Esophagus (tissue), 2 donors: ENCODE data around the gene ZNRF1. TPM values are rescaled to one million over a fixed set of nuclear protein-coding genes. Genes with fewer than 3 reads are reported as not detected.

Experiments used
- H3K27ac ChIP-seq, 2 donors: one replicate each; pipeline ENCODE4 v1.5.1; 2013; ENCODE audit warnings: low read depth in 2 of 2, mild to moderate bottlenecking in 2 of 2, inconsistent platforms in 1 of 2, low read length in 1 of 2, moderate library complexity in 1 of 2
- H3K27me3 ChIP-seq, 2 donors: one replicate each; pipeline ENCODE4 v1.6.1; 2013; ENCODE audit warnings: low read length in 2 of 2, control low read depth in 1 of 2, mild to moderate bottlenecking in 1 of 2; ENCODE audit not compliant: insufficient read depth in 2 of 2, control insufficient read depth in 1 of 2
- H3K36me3 ChIP-seq, 2 donors: one replicate each; pipeline ENCODE4 v1.6.1; 2013; ENCODE audit warnings: low read length in 1 of 2; ENCODE audit not compliant: control insufficient read depth in 2 of 2, insufficient read depth in 2 of 2
- H3K4me1 ChIP-seq, 2 donors: one replicate each; pipeline ENCODE4 v1.6.1; 2013; ENCODE audit warnings: low read length in 1 of 2; ENCODE audit not compliant: control insufficient read depth in 2 of 2, insufficient read depth in 2 of 2
- H3K4me3 ChIP-seq, 2 donors: one replicate each; pipeline ENCODE4 v1.5.1; 2013; ENCODE audit warnings: low read length in 2 of 2, mild to moderate bottlenecking in 2 of 2, low read depth in 1 of 2, moderate library complexity in 1 of 2
- H3K9me3 ChIP-seq, 2 donors: one replicate each; pipeline ENCODE4 v1.6.1; 2013; ENCODE audit warnings: mild to moderate bottlenecking in 2 of 2, low read depth in 1 of 2, low read length in 1 of 2, moderate library complexity in 1 of 2; ENCODE audit not compliant: control insufficient read depth in 2 of 2, insufficient read depth in 1 of 2
- WGBS, 2 donors: extraction: QIAGEN DNeasy Blood & Tissue Kit; methylation state at CpG; one replicate each; pipeline ENCODE4 v1.1.7; 2013; 5-methylcytosine and 5-hydroxymethylcytosine counted together
- polyA plus RNA-seq, 2 donors: library from polyadenylated mRNA; stranded (reverse); fragments of 200-250 nt; gene quantifications; one replicate each; pipeline ENCODE4 v1.2.3, GENCODE V29; 2013
- donor health status: healthy with polysubstance abuse.
- donor health status: Bipolar disorder and iron deficiency.

Gene ZNRF1
- polyA plus RNA-seq, 2 donors: 36.2 to 39.5 TPM

DNA sequence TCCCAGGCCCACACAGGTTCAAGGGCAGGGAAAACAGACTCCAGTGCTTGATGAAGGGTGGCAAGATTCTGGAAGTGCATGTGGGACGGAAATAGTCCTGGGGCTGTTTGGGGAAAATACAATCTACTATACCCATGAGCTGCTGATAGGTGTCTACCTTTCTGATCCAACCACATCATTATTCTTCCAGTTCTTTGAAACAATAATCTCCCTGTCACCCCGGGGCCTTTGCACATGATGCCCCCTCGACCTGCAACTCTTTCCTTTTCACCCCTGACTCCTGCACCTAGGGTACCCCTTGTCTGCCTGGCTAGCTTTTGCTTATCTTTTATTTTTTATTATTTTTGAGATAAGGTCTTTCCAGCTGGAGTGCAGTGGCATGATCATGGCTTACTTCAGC is 72.8 kb downstream of the ZNRF1 start:
- Histone ChIP-seq H3K4me3 (no peak overlapping the region), H3K36me3 (no peaks in the 10 kb centered on the region), H3K27me3 (no peaks in the 10 kb centered on the region), H3K27ac (no peak overlapping the region), H3K9me3 (no peaks in the 10 kb centered on the region), H3K4me1 (peaks cover 0 to 16% of the 10 kb centered on the region in 2 donors)
- 91 to 93% methylated on average over 3 of the region's 3 CpGs for WGBS, 2 donors

DNA sequence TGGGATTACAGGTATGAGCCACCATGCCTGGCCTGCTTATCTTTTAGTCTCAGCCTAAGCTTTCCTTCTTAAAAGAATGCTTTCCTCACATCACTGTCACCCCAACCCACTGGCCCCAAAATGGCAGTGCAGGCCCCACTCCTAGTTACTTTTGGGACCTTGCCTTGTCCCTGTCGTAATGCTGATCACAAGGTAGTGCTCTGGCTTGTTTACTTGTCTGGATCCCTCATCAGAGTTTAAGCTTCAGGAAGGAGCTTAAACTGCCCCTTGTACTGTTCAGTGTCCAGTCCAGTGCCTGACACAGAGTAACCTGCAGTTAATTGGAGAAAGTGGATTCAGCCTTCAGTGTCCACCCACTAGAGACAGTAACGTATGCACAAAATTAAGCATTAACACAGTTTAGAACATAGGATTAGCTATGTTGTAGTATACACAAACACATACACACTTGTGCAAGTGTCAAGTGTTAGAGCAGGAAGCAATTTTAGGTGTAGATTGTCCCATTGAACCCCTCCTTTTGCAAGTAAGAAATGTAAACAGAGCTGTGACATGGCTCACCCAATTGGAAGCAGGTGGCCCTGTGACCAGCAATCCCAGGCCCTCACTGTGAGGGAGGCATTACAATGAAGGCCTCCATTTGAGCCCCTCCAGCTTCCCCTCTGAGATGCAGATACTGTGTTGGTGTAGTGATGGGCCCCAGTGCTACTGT is 73.6 kb downstream of the ZNRF1 start:
- no peaks in the 10 kb centered on the region for H3K36me3 ChIP-seq
- peaks cover 0 to 13% of the 10 kb centered on the region in 2 donors for H3K4me1 ChIP-seq
- H3K27ac ChIP-seq: no peak overlapping the region
- no peaks in the 10 kb centered on the region for H3K27me3 ChIP-seq
- H3K4me3 ChIP-seq: no peak overlapping the region
- WGBS, 2 donors: 89% methylated on average over 2 of the region's 2 CpGs
- H3K9me3 ChIP-seq: no peaks in the 10 kb centered on the region

DNA sequence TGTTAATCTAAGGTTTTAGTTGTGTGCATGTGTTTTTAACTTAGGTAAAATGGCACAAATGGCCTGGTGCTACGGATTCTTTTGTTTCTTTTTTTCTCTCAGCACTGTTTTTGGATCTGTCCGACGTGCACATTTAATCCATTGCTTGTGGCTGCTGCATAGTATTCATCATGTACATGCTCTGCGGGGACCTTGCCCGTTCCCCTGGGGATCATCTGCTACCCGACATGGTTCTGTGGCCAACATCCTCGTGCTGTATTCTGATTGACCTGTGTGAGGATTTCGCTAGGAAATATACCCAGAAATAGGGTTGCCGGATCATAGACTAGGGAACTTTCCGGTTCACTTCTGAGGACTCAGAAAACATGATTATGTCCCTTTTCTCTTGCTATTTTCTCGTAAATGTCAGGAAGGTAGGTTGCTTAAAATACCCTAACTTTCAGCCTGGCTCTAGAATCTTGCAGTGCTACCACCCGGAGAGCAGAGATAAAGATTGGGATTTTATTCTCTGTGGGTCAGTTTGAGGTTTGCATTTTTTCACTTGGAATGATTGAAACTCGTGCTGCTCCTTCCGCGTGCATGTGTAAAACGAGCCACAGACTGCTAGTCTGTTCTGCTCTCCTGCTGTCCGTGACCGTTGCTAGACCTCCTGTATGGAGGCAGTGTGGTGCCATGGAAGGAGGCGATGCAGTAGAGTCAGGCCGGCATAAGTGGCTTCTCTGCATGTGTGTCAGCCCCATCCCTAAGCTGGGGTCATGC is 74.9 kb downstream of the ZNRF1 start:
- 84 to 85% methylated on average over 20 of the region's 20 CpGs for WGBS, 2 donors
- Histone ChIP-seq H3K27me3 (no peaks in the 10 kb centered on the region), H3K4me3 (no peak overlapping the region), H3K4me1 (peaks cover 0 to 13% of the 10 kb centered on the region in 2 donors), H3K36me3 (peaks cover 0 to 2% of the 10 kb centered on the region in 2 donors), H3K9me3 (no peaks in the 10 kb centered on the region), H3K27ac (peak overlapping the region in 1 of 2 donors; percentile 17)

DNA sequence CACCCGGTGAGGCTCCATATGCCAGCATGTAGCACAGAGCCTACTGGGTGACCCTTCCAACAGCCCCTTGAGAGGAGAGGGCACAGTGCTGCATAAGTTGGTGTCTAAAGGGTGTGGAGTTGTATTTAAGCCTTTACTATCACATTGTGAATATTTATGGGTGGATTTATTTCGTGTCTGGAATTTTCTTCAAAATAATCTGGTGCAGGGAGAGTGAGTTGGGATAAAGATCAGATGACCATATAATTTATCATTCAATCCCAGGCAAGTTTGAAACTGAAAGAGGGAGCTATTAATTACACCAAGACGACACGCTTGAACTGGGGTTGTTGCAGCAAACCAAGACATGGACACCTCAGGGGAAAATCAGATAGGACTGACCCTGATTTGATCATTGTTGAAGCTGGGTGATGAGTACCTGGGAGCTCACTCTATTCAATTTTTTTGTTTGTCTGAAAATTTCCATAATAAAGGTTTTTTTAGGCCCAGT is 75.5 kb downstream of the ZNRF1 start:
- Histone ChIP-seq H3K27me3 (no peaks in the 10 kb centered on the region), H3K36me3 (peaks cover 0 to 2% of the 10 kb centered on the region in 2 donors), H3K9me3 (no peaks in the 10 kb centered on the region), H3K27ac (peak overlapping the region in 1 of 2 donors; percentile 17), H3K4me3 (no peak overlapping the region), H3K4me1 (peaks cover 0 to 13% of the 10 kb centered on the region in 2 donors)
- WGBS, 2 donors: 72 to 81% methylated on average over 4 of the region's 4 CpGs

DNA sequence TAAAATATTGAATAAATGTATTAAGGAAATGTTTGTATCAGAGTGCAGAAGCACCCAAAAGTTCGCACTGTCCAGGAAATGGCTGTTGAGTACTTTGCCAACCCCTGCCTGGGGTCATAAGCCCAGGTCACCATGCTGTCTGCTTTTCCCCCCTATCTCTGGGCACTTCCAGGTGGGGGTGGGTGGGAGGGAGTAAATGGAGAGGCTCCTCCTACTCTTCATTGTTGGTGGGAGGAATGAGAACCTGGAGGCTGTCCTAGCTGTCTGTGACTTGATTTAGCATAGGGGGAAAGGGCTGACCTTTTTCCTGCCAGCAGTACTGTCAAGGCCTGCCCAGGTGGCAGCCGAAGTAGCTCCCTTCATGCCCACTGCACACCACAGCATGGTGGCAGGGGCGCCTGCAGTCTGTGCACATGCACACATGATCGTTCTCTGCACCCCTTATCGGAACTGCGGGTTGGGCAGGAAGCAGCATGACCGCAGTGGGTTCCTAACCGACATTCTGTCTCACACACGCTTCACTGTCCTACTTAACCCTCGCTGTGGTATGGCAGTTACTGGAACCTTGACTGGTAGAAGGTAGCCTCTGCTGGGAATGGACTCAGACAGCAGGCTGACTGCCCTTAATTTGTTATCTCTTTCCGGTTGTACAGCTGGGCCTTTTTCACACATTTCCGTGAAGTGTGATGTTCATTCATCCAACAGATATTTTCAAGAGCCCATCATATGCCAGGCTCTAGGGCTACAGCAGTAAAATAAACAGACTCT is 76.3 kb downstream of the ZNRF1 start:
- WGBS, 2 donors: 68 to 71% methylated on average over 12 of the region's 12 CpGs
- H3K4me1 ChIP-seq: peaks cover 0 to 12% of the 10 kb centered on the region in 2 donors

DNA sequence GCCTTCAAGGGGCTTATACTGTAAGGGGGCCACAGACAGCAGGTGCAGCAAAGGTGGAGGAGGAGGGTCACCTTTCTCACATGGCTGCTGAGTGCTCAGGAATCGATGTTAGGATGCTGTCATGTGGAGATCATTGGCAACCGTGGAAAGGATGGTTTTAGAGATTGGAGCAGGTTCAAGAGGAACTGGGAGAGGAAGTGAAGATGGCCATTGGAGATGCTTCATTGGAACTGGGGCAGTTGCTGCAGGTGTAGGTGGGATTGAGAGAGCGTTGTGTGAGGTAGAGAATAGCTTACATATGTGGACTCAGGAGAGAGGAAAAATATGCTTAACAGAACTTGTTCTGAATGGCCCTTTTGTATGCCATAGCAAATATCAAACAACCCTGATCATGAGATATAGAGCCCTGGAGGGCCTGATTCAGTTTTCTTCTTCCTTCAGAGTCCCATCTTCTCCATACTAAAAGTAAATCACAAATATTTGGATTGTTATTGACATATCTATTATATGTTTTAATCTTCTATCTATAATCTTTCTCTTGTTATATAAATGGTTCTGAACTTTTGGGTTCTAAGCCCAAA is 77.0 kb downstream of the ZNRF1 start:
- WGBS, 2 donors: 71 to 80% methylated on average over 3 of the region's 3 CpGs
- Histone ChIP-seq H3K9me3 (no peaks in the 10 kb centered on the region), H3K4me1 (peaks cover 0 to 10% of the 10 kb centered on the region in 2 donors), H3K36me3 (peaks cover 0 to 2% of the 10 kb centered on the region in 2 donors), H3K4me3 (no peak overlapping the region), H3K27me3 (no peaks in the 10 kb centered on the region), H3K27ac (peak overlapping the region in 1 of 2 donors; percentile 37)

More for the DNA sequence above, 76.3 kb downstream of the ZNRF1 start:
- Histone ChIP-seq H3K4me3 (no peak overlapping the region), H3K9me3 (no peaks in the 10 kb centered on the region), H3K27ac (no peak overlapping the region), H3K36me3 (peaks cover 0 to 2% of the 10 kb centered on the region in 2 donors), H3K27me3 (no peaks in the 10 kb centered on the region)

DNA sequence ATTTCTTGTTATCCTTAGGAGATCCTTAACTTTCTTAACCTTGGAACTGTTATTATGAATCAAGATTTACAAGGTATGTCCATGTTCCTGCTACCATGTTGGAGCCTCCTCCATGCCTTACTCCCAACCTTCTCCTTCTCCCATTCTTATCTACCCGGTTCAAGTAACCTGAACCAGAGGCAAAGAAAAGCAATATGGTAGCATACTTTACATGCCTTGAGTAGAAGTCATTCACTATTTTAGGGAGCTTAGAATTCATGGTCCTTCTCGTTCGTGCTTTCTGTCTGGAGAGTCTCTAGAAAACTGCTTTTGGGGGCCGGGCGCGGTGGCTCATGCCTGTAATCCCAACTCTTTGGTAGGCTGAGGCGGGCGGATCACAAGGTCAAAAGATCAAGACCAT is 80.1 kb downstream of the ZNRF1 start:
- no peak overlapping the region for H3K4me3 ChIP-seq
- H3K9me3 ChIP-seq: no peaks in the 10 kb centered on the region
- H3K27me3 ChIP-seq: no peaks in the 10 kb centered on the region
- 94 to 97% methylated on average over 8 of the region's 8 CpGs for WGBS, 2 donors
- no peak overlapping the region for H3K27ac ChIP-seq
- H3K4me1 ChIP-seq: peaks cover 0 to 12% of the 10 kb centered on the region in 2 donors
- peaks cover 0 to 2% of the 10 kb centered on the region in 2 donors for H3K36me3 ChIP-seq

DNA sequence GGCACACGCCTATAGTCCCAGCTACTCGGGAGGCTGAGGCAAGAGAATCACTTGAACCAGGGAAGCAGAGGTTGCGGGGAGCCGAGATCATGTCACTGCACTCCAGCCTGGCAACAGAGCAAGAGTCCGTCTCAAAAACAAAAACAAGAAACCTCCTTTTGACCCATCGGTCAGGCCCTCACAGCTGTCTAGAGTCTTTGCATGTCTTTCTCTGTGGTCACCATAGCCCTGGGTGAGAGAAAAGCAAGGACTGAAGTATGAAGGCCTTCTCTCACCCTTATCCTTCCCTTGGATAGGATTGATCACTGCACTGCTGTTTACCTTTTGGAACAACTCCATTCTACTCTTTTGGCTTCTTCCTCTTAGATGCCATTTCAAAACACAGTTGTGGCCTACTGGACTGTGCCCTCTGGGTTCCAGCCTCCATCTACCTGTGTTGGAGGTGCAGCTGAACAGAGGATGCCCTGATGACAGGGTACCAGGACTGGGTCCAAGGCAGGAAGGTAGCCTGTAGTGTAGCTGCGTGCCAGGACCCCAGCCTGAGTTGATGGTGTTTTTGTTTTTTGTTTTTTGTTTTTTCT is 80.6 kb downstream of the ZNRF1 start:
- H3K4me1 ChIP-seq: peaks cover 0 to 11% of the 10 kb centered on the region in 2 donors
- 93 to 95% methylated on average over 7 of the region's 7 CpGs for WGBS, 2 donors
- H3K27ac ChIP-seq: no peak overlapping the region

More for the DNA sequence above, 80.6 kb downstream of the ZNRF1 start:
- Histone ChIP-seq H3K4me3 (no peak overlapping the region), H3K27me3 (no peaks in the 10 kb centered on the region), H3K36me3 (peaks cover 0 to 2% of the 10 kb centered on the region in 2 donors), H3K9me3 (no peaks in the 10 kb centered on the region)
